SIG-M5 treated with dmso at 0.1 percent for 504 hours (cell line): ENCODE results near the gene PDK4.
A peak's percentile ranks its signal among the peaks of the same experiment; 100 is the strongest.

ENCODE experiments used
- DNase-seq: peaks from one replicate; lab custom pipeline; 2025; ENCODE audit not compliant: unreplicated experiment; lab: John Stamatoyannopoulos, UW

The PDK4 gene

GRCh38 chr7:95596198-95597063 is at the start of gene PDK4:
PDK4 (minus strand) TSS chr7:95596516; CDS start chr7:95596293, 223 bp downstream.
- DNase-seq, result peak; percentile 9

GRCh38 chr7:95642173-95642572 is 45.9 kb upstream of the PDK4 start:
- no peak for DNase-seq

GRCh38 chr7:95636140-95636940 is 40.0 kb upstream of the PDK4 start:
- no peak for DNase-seq

- no peak for DNase-seq
Observed at GRCh38 chr7:95632609-95633008, 36.3 kb upstream of the PDK4 start.

- DNase-seq, result no peak
Observed at GRCh38 chr7:95631527-95631926, 35.2 kb upstream of the PDK4 start.

- no peak for DNase-seq
Observed at GRCh38 chr7:95630702-95631458, 34.6 kb upstream of the PDK4 start.

GRCh38 chr7:95628831-95629439 is 32.6 kb upstream of the PDK4 start:
- no peak for DNase-seq

- DNase-seq, result no peak
Observed at GRCh38 chr7:95623788-95624187, 27.5 kb upstream of the PDK4 start.

- no peak for DNase-seq
Observed at GRCh38 chr7:95622859-95623258, 26.5 kb upstream of the PDK4 start.

GRCh38 chr7:95622001-95622549 is 25.8 kb upstream of the PDK4 start:
- DNase-seq, result no peak

GRCh38 chr7:95621404-95621803 is 25.1 kb upstream of the PDK4 start:
- DNase-seq, result no peak

GRCh38 chr7:95620631-95621030 is 24.3 kb upstream of the PDK4 start:
- DNase-seq, result no peak

- no peak for DNase-seq
Observed at GRCh38 chr7:95619921-95620320, 23.6 kb upstream of the PDK4 start.

GRCh38 chr7:95619517-95619916 is 23.2 kb upstream of the PDK4 start:
- no peak for DNase-seq

- no peak for DNase-seq
Observed at GRCh38 chr7:95614442-95614940, 18.2 kb upstream of the PDK4 start.

- DNase-seq, result no peak
Observed at GRCh38 chr7:95611224-95611623, 14.9 kb upstream of the PDK4 start.

- DNase-seq, result peak; percentile 26
Observed at GRCh38 chr7:95609277-95609971, 13.1 kb upstream of the PDK4 start.

GRCh38 chr7:95608359-95609173 is 12.2 kb upstream of the PDK4 start:
- DNase-seq, result peak; percentile 91

GRCh38 chr7:95607561-95607960 is 11.2 kb upstream of the PDK4 start:
- no peak for DNase-seq
